ENCODE results near the gene MAML3.

Gene MAML3

GRCh38 chr4:140118931-140119640, 34.9 kb downstream of the MAML3 start:
- no peaks in the 10 kb centered on the region for H3K27me3 ChIP-seq
- no peaks in the 10 kb centered on the region; the same call in 1 of the 2 replicates for H3K36me3 ChIP-seq
- no peak for DNase-seq
- H3K4me3 ChIP-seq (ENCODE audit: low read depth, low read length), result no peak overlapping the region
- H3K4me1 ChIP-seq, result peaks cover 12% of the 10 kb centered on the region
- no peaks in the 10 kb centered on the region for H3K9me3 ChIP-seq
- TF ChIP-seq CTCF (IDR thresholded peaks at IDR 0.05; ENCODE audit: low read depth, low read length), result no peak

GRCh38 chr4:140117947-140118346, 36.0 kb downstream of the MAML3 start:
- no peaks in the 10 kb centered on the region for H3K27me3 ChIP-seq
- DNase-seq, result no peak
- H3K9me3 ChIP-seq, result no peaks in the 10 kb centered on the region
- no peak overlapping the region for H3K4me3 ChIP-seq (ENCODE audit: low read depth, low read length)
- H3K4me1 ChIP-seq, result peaks cover 12% of the 10 kb centered on the region
- TF ChIP-seq CTCF (IDR thresholded peaks at IDR 0.05; ENCODE audit: low read depth, low read length), result no peak
- H3K36me3 ChIP-seq, result no peaks in the 10 kb centered on the region; the same call in 1 of the 2 replicates

- Histone ChIP-seq H3K4me1 (peaks cover 12% of the 10 kb centered on the region), H3K4me3 (ENCODE audit: low read depth, low read length) (no peak overlapping the region), H3K9me3 (no peaks in the 10 kb centered on the region), H3K27me3 (no peaks in the 10 kb centered on the region), H3K36me3 (no peaks in the 10 kb centered on the region; the same call in 1 of the 2 replicates)
- DNase-seq, result peak; percentile 35
- TF ChIP-seq CTCF (IDR thresholded peaks at IDR 0.05; ENCODE audit: low read depth, low read length), result peak; percentile 15; the same call in 1 of the 2 replicates
Measured at GRCh38 chr4:140116442-140117104, 37.4 kb downstream of the MAML3 start.

GRCh38 chr4:140115140-140115539, 38.8 kb downstream of the MAML3 start:
- TF ChIP-seq CTCF (IDR thresholded peaks at IDR 0.05; ENCODE audit: low read depth, low read length), result no peak
- no peak for DNase-seq
- Histone ChIP-seq H3K4me1 (peaks cover 13% of the 10 kb centered on the region), H3K36me3 (no peaks in the 10 kb centered on the region; the same call in 1 of the 2 replicates), H3K27me3 (no peaks in the 10 kb centered on the region), H3K4me3 (ENCODE audit: low read depth, low read length) (no peak overlapping the region), H3K9me3 (no peaks in the 10 kb centered on the region)

- peaks cover 28% of the 10 kb centered on the region for H3K4me1 ChIP-seq
- no peak for TF ChIP-seq CTCF (IDR thresholded peaks at IDR 0.05; ENCODE audit: low read depth, low read length)
- H3K36me3 ChIP-seq, result no peaks in the 10 kb centered on the region; the same call in 1 of the 2 replicates
- no peaks in the 10 kb centered on the region for H3K9me3 ChIP-seq
- no peaks in the 10 kb centered on the region for H3K27me3 ChIP-seq
- no peak for DNase-seq
- no peak overlapping the region for H3K4me3 ChIP-seq (ENCODE audit: low read depth, low read length)
Measured at GRCh38 chr4:140113653-140114052, 40.3 kb downstream of the MAML3 start.

GRCh38 chr4:140112576-140112975, 41.4 kb downstream of the MAML3 start:
- no peaks in the 10 kb centered on the region for H3K36me3 ChIP-seq
- TF ChIP-seq CTCF (IDR thresholded peaks at IDR 0.05; ENCODE audit: low read depth, low read length), result no peak

More at GRCh38 chr4:140112576-140112975, 41.4 kb downstream of the MAML3 start:
- DNase-seq, result no peak
- Histone ChIP-seq H3K9me3 (no peaks in the 10 kb centered on the region), H3K4me3 (ENCODE audit: low read depth, low read length) (no peak overlapping the region), H3K4me1 (peaks cover 28% of the 10 kb centered on the region), H3K27me3 (no peaks in the 10 kb centered on the region)

All from BE2C (cell line).